ENCODE data around the gene L3HYPDH. TPM values are rescaled to one million over a fixed set of nuclear protein-coding genes. Genes with fewer than 3 reads are reported as not detected.

The L3HYPDH gene
- polyA plus RNA-seq, 1 donor from 2014 or later, result 14.9 TPM

DNA sequence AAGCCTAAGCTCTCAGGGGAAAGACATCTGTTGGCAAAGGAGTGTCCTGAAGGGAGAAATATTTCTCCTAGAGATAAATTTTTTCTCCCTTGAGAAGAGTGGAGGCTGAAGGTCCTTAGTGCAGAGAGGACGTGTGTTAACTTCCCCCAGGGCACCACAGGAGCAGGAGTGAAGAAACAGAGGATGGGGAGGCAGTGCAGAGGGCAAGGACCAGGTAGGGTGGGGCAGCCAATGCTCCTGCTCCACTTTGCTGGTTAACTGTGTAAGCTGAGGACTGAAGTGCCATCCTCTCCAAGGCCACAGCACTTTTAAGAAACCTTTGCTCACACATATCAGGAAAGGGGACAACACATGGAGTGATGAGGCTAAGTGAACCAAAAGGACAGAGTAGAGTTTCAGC lies 4.0 kb downstream of the L3HYPDH start:
- Histone ChIP-seq H2AFZ (ENCODE audit: low read depth, low read length) (no peak overlapping the region), H3K79me2 (replicated peaks; ENCODE audit: insufficient read depth, low read length) (peaks cover 1% of the 10 kb centered on the region), H3K27me3 (ENCODE audit: insufficient read depth, low read depth, low read length) (no peaks in the 10 kb centered on the region), H3K9me3 (ENCODE audit: low read length) (no peaks in the 10 kb centered on the region), H4K20me1 (ENCODE audit: insufficient read depth) (no peaks in the 10 kb centered on the region), H3K9me2 (ENCODE audit: insufficient read depth, low read length) (no peaks in the 10 kb centered on the region), H3K36me3 (ENCODE audit: insufficient read depth, low read length) (peaks cover 4% of the 10 kb centered on the region), H3K4me3 (ENCODE audit: low read length) (peak overlapping the region; percentile 1), H3K9ac (ENCODE audit: low read length) (no peak overlapping the region), H3K27ac (ENCODE audit: low read length) (no peak overlapping the region), H3K4me2 (ENCODE audit: low read length) (no peak overlapping the region), H3F3A (ENCODE audit: insufficient read depth, low read length, poor library complexity, severe bottlenecking) (no peaks in the 10 kb centered on the region)
- TF ChIP-seq EP300 (conservative IDR thresholded peaks at IDR 0.05; ENCODE audit: poor library complexity, severe bottlenecking) (no peak), RAD21 (conservative IDR thresholded peaks at IDR 0.05) (no peak), POLR2AphosphoS5 (IDR thresholded peaks at IDR 0.05) (no peak), EZH2 (IDR thresholded peaks at IDR 0.05; ENCODE audit: borderline replicate concordance, insufficient read depth, low read length, poor library complexity, severe bottlenecking) (no peak), TAF1 (IDR thresholded peaks at IDR 0.05; ENCODE audit: low read depth) (no peak), MXI1 (conservative IDR thresholded peaks at IDR 0.05; ENCODE audit: poor library complexity, severe bottlenecking) (no peak), CTCF (IDR thresholded peaks at IDR 0.05; ENCODE audit: poor library complexity, severe bottlenecking) (no peak), SMC3 (conservative IDR thresholded peaks at IDR 0.05; ENCODE audit: poor library complexity) (no peak)
- TF ChIP-seq, protein P1, sequence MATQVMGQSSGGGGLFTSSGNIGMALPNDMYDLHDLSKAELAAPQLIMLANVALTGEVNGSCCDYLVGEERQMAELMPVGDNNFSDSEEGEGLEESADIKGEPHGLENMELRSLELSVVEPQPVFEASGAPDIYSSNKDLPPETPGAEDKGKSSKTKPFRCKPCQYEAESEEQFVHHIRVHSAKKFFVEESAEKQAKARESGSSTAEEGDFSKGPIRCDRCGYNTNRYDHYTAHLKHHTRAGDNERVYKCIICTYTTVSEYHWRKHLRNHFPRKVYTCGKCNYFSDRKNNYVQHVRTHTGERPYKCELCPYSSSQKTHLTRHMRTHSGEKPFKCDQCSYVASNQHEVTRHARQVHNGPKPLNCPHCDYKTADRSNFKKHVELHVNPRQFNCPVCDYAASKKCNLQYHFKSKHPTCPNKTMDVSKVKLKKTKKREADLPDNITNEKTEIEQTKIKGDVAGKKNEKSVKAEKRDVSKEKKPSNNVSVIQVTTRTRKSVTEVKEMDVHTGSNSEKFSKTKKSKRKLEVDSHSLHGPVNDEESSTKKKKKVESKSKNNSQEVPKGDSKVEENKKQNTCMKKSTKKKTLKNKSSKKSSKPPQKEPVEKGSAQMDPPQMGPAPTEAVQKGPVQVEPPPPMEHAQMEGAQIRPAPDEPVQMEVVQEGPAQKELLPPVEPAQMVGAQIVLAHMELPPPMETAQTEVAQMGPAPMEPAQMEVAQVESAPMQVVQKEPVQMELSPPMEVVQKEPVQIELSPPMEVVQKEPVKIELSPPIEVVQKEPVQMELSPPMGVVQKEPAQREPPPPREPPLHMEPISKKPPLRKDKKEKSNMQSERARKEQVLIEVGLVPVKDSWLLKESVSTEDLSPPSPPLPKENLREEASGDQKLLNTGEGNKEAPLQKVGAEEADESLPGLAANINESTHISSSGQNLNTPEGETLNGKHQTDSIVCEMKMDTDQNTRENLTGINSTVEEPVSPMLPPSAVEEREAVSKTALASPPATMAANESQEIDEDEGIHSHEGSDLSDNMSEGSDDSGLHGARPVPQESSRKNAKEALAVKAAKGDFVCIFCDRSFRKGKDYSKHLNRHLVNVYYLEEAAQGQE (IDR thresholded peaks at IDR 0.05; ENCODE audit: borderline replicate concordance), result no peak

- no peaks in the 10 kb centered on the region for H3K79me2 ChIP-seq (replicated peaks; ENCODE audit: insufficient read depth, low read length)
- H3K36me3 ChIP-seq (ENCODE audit: insufficient read depth, low read length), result peaks cover 4% of the 10 kb centered on the region
- no peaks in the 10 kb centered on the region for H3K9me3 ChIP-seq (ENCODE audit: low read length)
- no peak overlapping the region for H3K4me2 ChIP-seq (ENCODE audit: low read length)
- no peaks in the 10 kb centered on the region for H3K27me3 ChIP-seq (ENCODE audit: insufficient read depth, low read depth, low read length)
- no peak overlapping the region for H3K27ac ChIP-seq (ENCODE audit: low read length)
- TF ChIP-seq MXI1 (conservative IDR thresholded peaks at IDR 0.05; ENCODE audit: poor library complexity, severe bottlenecking) (no peak), POLR2AphosphoS5 (IDR thresholded peaks at IDR 0.05) (no peak), RAD21 (conservative IDR thresholded peaks at IDR 0.05) (no peak), SMC3 (conservative IDR thresholded peaks at IDR 0.05; ENCODE audit: poor library complexity) (no peak), EP300 (conservative IDR thresholded peaks at IDR 0.05; ENCODE audit: poor library complexity, severe bottlenecking) (no peak), CTCF (IDR thresholded peaks at IDR 0.05; ENCODE audit: poor library complexity, severe bottlenecking) (no peak), TAF1 (IDR thresholded peaks at IDR 0.05; ENCODE audit: low read depth) (no peak), EZH2 (IDR thresholded peaks at IDR 0.05; ENCODE audit: borderline replicate concordance, insufficient read depth, low read length, poor library complexity, severe bottlenecking) (no peak)
- TF ChIP-seq, protein P1 (IDR thresholded peaks at IDR 0.05; ENCODE audit: borderline replicate concordance), result no peak
- H3K9ac ChIP-seq (ENCODE audit: low read length), result no peak overlapping the region
- no peaks in the 10 kb centered on the region for H4K20me1 ChIP-seq (ENCODE audit: insufficient read depth)
- H3F3A ChIP-seq (ENCODE audit: insufficient read depth, low read length, poor library complexity, severe bottlenecking), result no peaks in the 10 kb centered on the region
- H2AFZ ChIP-seq (ENCODE audit: low read depth, low read length), result no peak overlapping the region
- no peak overlapping the region for H3K4me3 ChIP-seq (ENCODE audit: low read length)
- no peaks in the 10 kb centered on the region for H3K9me2 ChIP-seq (ENCODE audit: insufficient read depth, low read length)
Observed at GRCh38 chr14:59478540-59478939, 5.7 kb downstream of the L3HYPDH start.
